Activated CD8-positive, alpha-beta T cell treated with anti-CD3 and anti-CD28 coated beads, Interleukin-2, amount 10 ng/mL, durations not matched to agents 7 days and 5 days (primary cell): ENCODE results near the gene SPSB1. TPM values are rescaled to one million over a fixed set of nuclear protein-coding genes. Genes with fewer than 3 reads are reported as not detected.

Source experiments
- ATAC-seq: fragments of 150-1000 bp; cut with Tn5 transposase; one replicate; pipeline ENCODE4 v1.10.0; 2021; ENCODE audit warnings: moderate library complexity
- CTCF ChIA-PET: fragments of 350-600 bp; sonication (Branson Sonifier 250); formaldehyde crosslinking; loops from one replicate; lab custom pipeline; 2021; ENCODE audit warnings: antibody characterized with exemption; lab: Charles Lee
- POLR2A ChIA-PET: fragments of 350-600 bp; sonication (Branson Sonifier 250); formaldehyde crosslinking; loops from one replicate; lab custom pipeline; 2021; ENCODE audit warnings: antibody characterized with exemption; lab: Charles Lee
- DNase-seq: peaks from one replicate; pipeline ENCODE4 v3.0.0-alpha.2; 2020
- H3K27ac Mint-ChIP-seq: one replicate; pipeline ENCODE4 v1.8.0; 2021; ENCODE audit warnings: mild to moderate bottlenecking, mixed read lengths
- H3K27me3 Mint-ChIP-seq: one replicate; pipeline ENCODE4 v1.8.0; 2021; ENCODE audit warnings: low read depth, mixed read lengths
- H3K36me3 Mint-ChIP-seq: one replicate; pipeline ENCODE4 v1.8.0; 2021; ENCODE audit warnings: low read depth, mixed read lengths
- H3K4me1 Mint-ChIP-seq: one replicate; pipeline ENCODE4 v1.8.0; 2021; ENCODE audit warnings: low read depth, mixed read lengths
- H3K4me3 Mint-ChIP-seq: one replicate; pipeline ENCODE4 v1.8.0; 2021; ENCODE audit warnings: mild to moderate bottlenecking, mixed read lengths
- H3K9me3 Mint-ChIP-seq: one replicate; pipeline ENCODE4 v1.8.0; 2022; ENCODE audit warnings: mixed read lengths; ENCODE audit not compliant: insufficient read depth
- total RNA-seq, 2 experiments: library from RNA; stranded (reverse); gene quantifications; one replicate each; pipeline ENCODE4 v1.2.3, GENCODE V29; 2021

SPSB1 gene
- total RNA-seq, 2 experiments from 2014 or later, result 1.1 TPM

GRCh38 chr1:9367806-9368205 lies 75.1 kb downstream of the SPSB1 start:
- ATAC-seq, result no peak
- H3K4me1 Mint-ChIP-seq, result peaks cover 4% of the 10 kb centered on the region
- H3K9me3 Mint-ChIP-seq, result no peaks in the 10 kb centered on the region
- ChIA-PET CTCF (interaction anchor here (2.4 kb wide), 1 partner anchor 101 kb away, joined by 7 read pairs; no protein-coding TSS in a partner anchor), POLR2A (no interaction called here)
- peaks cover 5% of the 10 kb centered on the region for H3K27me3 Mint-ChIP-seq
- H3K4me3 Mint-ChIP-seq, result no peak overlapping the region
- no peaks in the 10 kb centered on the region for H3K36me3 Mint-ChIP-seq
- H3K27ac Mint-ChIP-seq, result no peak overlapping the region
- DNase-seq, result no peak

- Mint-ChIP-seq H3K27ac (no peak overlapping the region), H3K36me3 (no peaks in the 10 kb centered on the region), H3K27me3 (peaks cover 5% of the 10 kb centered on the region), H3K9me3 (no peaks in the 10 kb centered on the region), H3K4me3 (no peak overlapping the region), H3K4me1 (peaks cover 4% of the 10 kb centered on the region)
- CTCF ChIA-PET, result interaction anchor here (2.4 kb wide), 1 partner anchor 102 kb away, joined by 7 read pairs; no protein-coding TSS in a partner anchor
- POLR2A ChIA-PET, result no interaction called here
- DNase-seq (no peak), ATAC-seq (no peak)
Measured at GRCh38 chr1:9368356-9368755, 75.7 kb downstream of the SPSB1 start.

GRCh38 chr1:9369964-9370788 lies 77.5 kb downstream of the SPSB1 start:
- DNase-seq, result no peak
- Mint-ChIP-seq H3K4me3 (no peak overlapping the region), H3K27ac (no peak overlapping the region), H3K36me3 (no peaks in the 10 kb centered on the region), H3K9me3 (no peaks in the 10 kb centered on the region), H3K27me3 (peaks cover 9% of the 10 kb centered on the region), H3K4me1 (peaks cover 4% of the 10 kb centered on the region)
- ATAC-seq, result no peak
- ChIA-PET CTCF (interaction anchor here (2.4 kb wide), 1 partner anchor 103 kb away, joined by 7 read pairs; no protein-coding TSS in a partner anchor), POLR2A (no interaction called here)

- Mint-ChIP-seq H3K36me3 (no peaks in the 10 kb centered on the region), H3K4me3 (no peak overlapping the region), H3K9me3 (no peaks in the 10 kb centered on the region), H3K27ac (no peak overlapping the region), H3K4me1 (peaks cover 4% of the 10 kb centered on the region), H3K27me3 (peaks cover 9% of the 10 kb centered on the region)
- ChIA-PET CTCF (interaction anchor here (0.9 to 1.1 kb wide), 3 partner anchors 75 to 84 kb away, joined by 3 to 4 read pairs (median 3); no protein-coding TSS in a partner anchor), POLR2A (no interaction called here)
- no peak for DNase-seq
- no peak for ATAC-seq
Measured at GRCh38 chr1:9371391-9371935, 78.8 kb downstream of the SPSB1 start.

- no peaks in the 10 kb centered on the region for H3K36me3 Mint-ChIP-seq
- CTCF ChIA-PET, result interaction anchor here (0.9 to 1.1 kb wide), 3 partner anchors 76 to 84 kb away, joined by 3 to 4 read pairs (median 3); no protein-coding TSS in a partner anchor
- H3K27me3 Mint-ChIP-seq, result peaks cover 9% of the 10 kb centered on the region
- H3K4me3 Mint-ChIP-seq, result no peak overlapping the region
- no peak overlapping the region for H3K27ac Mint-ChIP-seq
- no peak for DNase-seq
- H3K9me3 Mint-ChIP-seq, result no peaks in the 10 kb centered on the region
- POLR2A ChIA-PET, result no interaction called here
- no peak for ATAC-seq
- peaks cover 4% of the 10 kb centered on the region for H3K4me1 Mint-ChIP-seq
Measured at GRCh38 chr1:9371951-9372350, 79.3 kb downstream of the SPSB1 start.

- H3K36me3 Mint-ChIP-seq, result no peaks in the 10 kb centered on the region
- H3K9me3 Mint-ChIP-seq, result no peaks in the 10 kb centered on the region
- CTCF ChIA-PET, result interaction anchor here (1.3 kb wide), 1 partner anchor 82 kb away, joined by 5 read pairs; no protein-coding TSS in a partner anchor
- peaks cover 9% of the 10 kb centered on the region for H3K27me3 Mint-ChIP-seq
- ATAC-seq (no peak), DNase-seq (no peak)
- no peak overlapping the region for H3K27ac Mint-ChIP-seq
- H3K4me3 Mint-ChIP-seq, result no peak overlapping the region
- no peaks in the 10 kb centered on the region for H3K4me1 Mint-ChIP-seq
- POLR2A ChIA-PET, result no interaction called here
Measured at GRCh38 chr1:9373619-9374018, 80.9 kb downstream of the SPSB1 start.

GRCh38 chr1:9374748-9375341 lies 82.2 kb downstream of the SPSB1 start:
- Mint-ChIP-seq H3K27me3 (peaks cover 8% of the 10 kb centered on the region), H3K27ac (no peak overlapping the region), H3K4me1 (no peaks in the 10 kb centered on the region), H3K4me3 (no peak overlapping the region), H3K36me3 (no peaks in the 10 kb centered on the region), H3K9me3 (no peaks in the 10 kb centered on the region)
- ChIA-PET POLR2A (no interaction called here), CTCF (interaction anchor here (0.9 kb wide), 1 partner anchor 108 kb away, joined by 4 read pairs; no protein-coding TSS in a partner anchor)
- no peak for ATAC-seq
- no peak for DNase-seq

GRCh38 chr1:9375912-9376311 lies 83.2 kb downstream of the SPSB1 start:
- no peaks in the 10 kb centered on the region for H3K9me3 Mint-ChIP-seq
- ChIA-PET POLR2A (no interaction called here), CTCF (no interaction called here)
- H3K36me3 Mint-ChIP-seq, result no peaks in the 10 kb centered on the region
- H3K27ac Mint-ChIP-seq, result no peak overlapping the region
- no peak for ATAC-seq
- DNase-seq, result no peak
- no peaks in the 10 kb centered on the region for H3K4me1 Mint-ChIP-seq
- peaks cover 6% of the 10 kb centered on the region for H3K27me3 Mint-ChIP-seq
- no peak overlapping the region for H3K4me3 Mint-ChIP-seq

GRCh38 chr1:9376430-9376829 lies 83.7 kb downstream of the SPSB1 start:
- Mint-ChIP-seq H3K4me1 (no peaks in the 10 kb centered on the region), H3K4me3 (no peak overlapping the region), H3K9me3 (no peaks in the 10 kb centered on the region), H3K27ac (no peak overlapping the region), H3K36me3 (no peaks in the 10 kb centered on the region), H3K27me3 (peaks cover 6% of the 10 kb centered on the region)
- POLR2A ChIA-PET, result interaction anchor here (0.6 kb wide), 1 partner anchor 29 kb away, joined by 3 read pairs; no protein-coding TSS in a partner anchor
- ATAC-seq (no peak), DNase-seq (no peak)
- CTCF ChIA-PET, result no interaction called here

- no peak for ATAC-seq
- Mint-ChIP-seq H3K4me1 (no peaks in the 10 kb centered on the region), H3K27ac (no peak overlapping the region), H3K4me3 (no peak overlapping the region), H3K27me3 (peaks cover 6% of the 10 kb centered on the region), H3K36me3 (no peaks in the 10 kb centered on the region), H3K9me3 (no peaks in the 10 kb centered on the region)
- no peak for DNase-seq
- CTCF ChIA-PET, result no interaction called here
- POLR2A ChIA-PET, result interaction anchor here (0.6 kb wide), 1 partner anchor 29 kb away, joined by 3 read pairs; no protein-coding TSS in a partner anchor
Measured at GRCh38 chr1:9376886-9377333, 84.2 kb downstream of the SPSB1 start.

- Mint-ChIP-seq H3K27me3 (peaks cover 4% of the 10 kb centered on the region), H3K4me3 (no peak overlapping the region), H3K4me1 (no peaks in the 10 kb centered on the region), H3K9me3 (no peaks in the 10 kb centered on the region), H3K27ac (no peak overlapping the region), H3K36me3 (no peaks in the 10 kb centered on the region)
- ChIA-PET POLR2A (no interaction called here), CTCF (no interaction called here)
- DNase-seq, result no peak
- no peak for ATAC-seq
Measured at GRCh38 chr1:9378801-9379200, 86.1 kb downstream of the SPSB1 start.
